Stimulated activated CD8-positive, alpha-beta memory T cell treated with anti-CD3 and anti-CD28 coated beads, Interleukin-7, amount 100 ng/mL, for 4 hours (primary cell): ENCODE measurements around the gene CTRB1.
"Not testable (repeated sequence)": the region's sequence is repeated elsewhere in the genome, so short reads cannot be mapped to it uniquely, and the experiment has no call there.

Experiments used
- DNase-seq, 2 donors: peaks; one replicate each; pipeline ENCODE4 v3.0.0-alpha.2; 2020; ENCODE audit warnings: low read depth in 2 of 2

The CTRB1 gene

DNA sequence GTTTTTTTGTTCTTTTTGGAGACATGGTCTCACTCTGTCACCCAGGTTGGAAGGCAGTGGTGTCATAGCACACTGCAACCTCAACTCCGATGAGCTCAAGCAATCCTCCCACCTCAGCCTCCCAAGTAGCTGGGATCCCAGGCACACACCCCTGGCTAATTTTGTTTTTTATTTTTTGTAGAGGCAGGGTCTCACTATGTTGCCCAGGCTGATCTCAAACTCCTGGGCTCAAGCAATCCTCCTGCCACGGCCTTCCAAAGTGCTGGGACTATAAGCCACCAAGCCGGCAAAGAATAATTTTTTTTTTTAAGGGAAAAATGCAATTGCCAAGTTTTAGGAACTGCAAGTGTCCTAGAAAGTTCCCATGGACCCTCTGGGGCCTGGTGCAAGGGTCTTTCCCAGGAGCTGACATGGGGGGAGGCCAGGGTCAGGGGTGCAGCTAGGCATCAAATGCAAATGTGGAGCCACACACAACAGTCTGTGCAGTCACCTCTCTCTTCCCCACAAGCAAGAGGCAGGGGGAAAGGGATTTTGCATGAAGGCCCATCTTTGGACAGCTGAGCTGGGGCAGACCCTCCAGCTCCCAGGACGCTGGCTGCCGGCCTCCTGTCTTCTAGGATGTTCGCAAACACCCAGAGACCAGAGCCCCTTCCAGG, 52.8 kb downstream of the CTRB1 start:
- DNase-seq = no peak

DNA sequence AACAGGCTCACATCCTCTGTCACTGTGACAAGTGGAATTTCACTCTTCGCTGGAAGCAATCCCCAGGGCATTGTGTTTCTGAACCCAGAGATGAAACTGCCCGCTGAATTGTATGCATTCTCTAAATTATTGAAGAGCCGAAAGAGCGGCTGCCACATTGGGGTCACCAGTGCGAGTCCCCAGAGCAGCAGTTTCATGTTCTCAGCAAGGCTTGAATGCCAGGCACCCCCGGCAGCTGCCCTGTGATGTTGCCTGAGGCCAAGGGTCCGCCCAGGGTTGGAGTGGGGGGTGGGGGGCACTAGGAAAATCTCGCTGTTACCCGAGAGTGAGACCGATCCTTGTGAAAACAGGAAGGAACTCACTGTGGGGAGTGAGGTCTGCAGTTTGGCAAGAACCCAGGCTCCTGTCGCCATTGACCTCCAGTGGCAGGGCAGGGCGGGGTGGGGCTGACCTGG, 53.3 kb downstream of the CTRB1 start:
- DNase-seq = no peak

DNA sequence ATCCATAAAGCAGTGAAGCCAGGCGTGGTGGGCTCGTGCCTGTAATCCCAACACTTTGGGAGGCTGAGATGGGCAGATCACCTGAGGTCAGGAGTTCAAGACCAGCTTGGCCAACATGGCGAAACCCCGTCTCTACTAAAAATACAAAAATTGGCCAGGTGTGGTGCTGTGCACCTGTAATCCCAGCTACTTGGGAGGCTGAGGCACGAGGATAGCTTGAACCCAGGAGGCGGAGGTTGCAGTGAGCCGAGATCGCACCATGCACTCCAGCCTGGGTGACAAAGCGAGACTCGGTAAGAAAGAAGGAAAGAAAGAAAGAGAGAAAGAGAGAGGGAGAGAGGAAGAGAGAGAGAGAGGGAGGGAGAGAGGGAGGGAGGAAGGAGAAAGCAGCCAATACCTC, 53.8 kb downstream of the CTRB1 start:
- not testable (repeated sequence) for DNase-seq

GRCh38 chr16:75273054-75273925, 54.5 kb downstream of the CTRB1 start:
- DNase-seq = no peak
